ENCODE data around the gene AFF3. TPM values are rescaled to one million over a fixed set of nuclear protein-coding genes. Genes with fewer than 3 reads are reported as not detected.

The AFF3 gene
- total and polyA plus RNA-seq, 3 donors from 2014 or later = 18.0 to 34.4 (median 27.1) TPM

DNA sequence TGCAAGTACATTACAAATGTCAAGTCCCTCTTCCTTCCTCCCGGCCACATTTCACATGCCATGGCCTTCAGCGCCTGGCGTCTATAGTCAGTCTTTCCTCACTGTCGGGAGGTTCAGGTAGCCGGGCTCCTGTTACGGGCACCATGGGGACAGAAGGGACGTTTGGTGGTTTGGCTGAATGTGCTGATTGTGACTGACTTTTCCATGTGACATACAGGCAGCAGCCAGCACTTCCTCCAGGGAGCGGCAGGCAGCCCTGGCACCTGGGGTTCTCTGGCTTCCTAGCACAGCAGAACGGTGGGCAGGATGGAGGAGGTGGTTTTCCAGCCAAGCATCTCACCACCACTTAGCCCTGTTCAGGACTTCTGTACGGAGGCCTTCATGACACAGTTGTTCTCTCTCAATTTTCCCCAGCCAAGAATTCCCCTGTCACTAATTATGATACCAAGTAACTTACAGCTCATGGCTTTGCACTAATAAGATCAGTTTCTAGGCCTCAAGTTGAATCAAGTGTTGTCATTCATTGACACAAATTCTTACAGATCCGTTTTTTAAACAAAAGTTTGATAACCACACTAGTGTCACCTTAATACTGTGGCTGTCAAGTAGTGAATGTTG lies 568.6 kb downstream of the AFF3 start:
- WGBS, 2 donors = 84 to 92% methylated on average over 11 of the region's 11 CpGs
- Histone ChIP-seq H3K27ac (no peak overlapping the region), H3K27me3 (no peaks in the 10 kb centered on the region), H3K36me3 (ENCODE audit: low read depth, missing control alignments) (no peaks in the 10 kb centered on the region), H3K4me3 (no peak overlapping the region), H3K9me3 (no peaks in the 10 kb centered on the region), H3K4me1 (no peaks in the 10 kb centered on the region)
- intact Hi-C loops (cut with DNase I; ENCODE audit: low total_unique reads) = no loop called here
- no peak for DNase-seq
- TF ChIP-seq POLR2A (IDR thresholded peaks at IDR 0.05) = no peak
- TF ChIP-seq, protein P1, sequence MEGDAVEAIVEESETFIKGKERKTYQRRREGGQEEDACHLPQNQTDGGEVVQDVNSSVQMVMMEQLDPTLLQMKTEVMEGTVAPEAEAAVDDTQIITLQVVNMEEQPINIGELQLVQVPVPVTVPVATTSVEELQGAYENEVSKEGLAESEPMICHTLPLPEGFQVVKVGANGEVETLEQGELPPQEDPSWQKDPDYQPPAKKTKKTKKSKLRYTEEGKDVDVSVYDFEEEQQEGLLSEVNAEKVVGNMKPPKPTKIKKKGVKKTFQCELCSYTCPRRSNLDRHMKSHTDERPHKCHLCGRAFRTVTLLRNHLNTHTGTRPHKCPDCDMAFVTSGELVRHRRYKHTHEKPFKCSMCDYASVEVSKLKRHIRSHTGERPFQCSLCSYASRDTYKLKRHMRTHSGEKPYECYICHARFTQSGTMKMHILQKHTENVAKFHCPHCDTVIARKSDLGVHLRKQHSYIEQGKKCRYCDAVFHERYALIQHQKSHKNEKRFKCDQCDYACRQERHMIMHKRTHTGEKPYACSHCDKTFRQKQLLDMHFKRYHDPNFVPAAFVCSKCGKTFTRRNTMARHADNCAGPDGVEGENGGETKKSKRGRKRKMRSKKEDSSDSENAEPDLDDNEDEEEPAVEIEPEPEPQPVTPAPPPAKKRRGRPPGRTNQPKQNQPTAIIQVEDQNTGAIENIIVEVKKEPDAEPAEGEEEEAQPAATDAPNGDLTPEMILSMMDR (IDR thresholded peaks at IDR 0.05) = no peak

DNA sequence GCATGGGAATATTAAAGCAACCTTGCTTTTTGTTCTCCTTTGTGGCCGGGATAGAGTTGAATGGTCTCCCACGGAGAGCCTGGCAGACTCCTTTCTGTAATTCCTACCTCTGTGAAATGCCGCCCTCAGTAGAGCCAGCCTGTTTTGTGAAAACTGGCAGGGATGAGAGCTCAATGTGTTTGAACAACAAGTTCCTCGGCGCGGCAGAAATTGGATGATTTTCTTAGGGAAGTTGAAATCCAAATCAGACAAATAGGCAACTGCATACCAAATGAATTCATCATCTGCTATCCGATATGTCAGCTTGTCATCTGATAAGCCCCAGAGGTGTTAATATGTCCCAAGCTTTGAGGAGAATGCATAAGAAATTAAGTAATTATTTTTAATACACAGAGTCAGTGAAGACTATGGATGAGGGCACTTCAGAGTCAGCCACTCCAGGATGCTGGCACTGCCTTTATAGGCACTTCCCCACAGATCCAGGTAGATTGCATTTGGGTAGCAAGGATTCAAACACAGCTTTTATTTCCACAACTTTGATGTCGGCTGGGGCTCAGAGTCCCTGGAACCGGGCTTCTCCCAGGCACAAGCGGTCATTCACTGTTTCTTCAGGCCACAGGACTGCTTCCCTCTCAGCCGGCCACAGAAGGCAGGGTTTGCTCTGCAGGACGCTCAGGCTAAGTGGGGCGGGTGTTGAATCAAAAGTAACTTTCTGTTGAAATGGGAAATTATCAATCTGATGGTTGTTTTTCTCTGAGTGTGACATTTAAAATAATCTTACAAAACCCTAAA lies 569.8 kb downstream of the AFF3 start:
- intact Hi-C loops (cut with DNase I; ENCODE audit: low total_unique reads) = no loop called here
- 67 to 71% methylated on average over 13 of the region's 13 CpGs for WGBS, 2 donors
- H3K27me3 ChIP-seq = no peaks in the 10 kb centered on the region
- H3K4me3 ChIP-seq = no peak overlapping the region
- H3K9me3 ChIP-seq = no peaks in the 10 kb centered on the region
- TF ChIP-seq POLR2A (IDR thresholded peaks at IDR 0.05) = no peak
- TF ChIP-seq, protein P1 (IDR thresholded peaks at IDR 0.05) = no peak
- no peaks in the 10 kb centered on the region for H3K36me3 ChIP-seq (ENCODE audit: low read depth, missing control alignments)
- no peaks in the 10 kb centered on the region for H3K4me1 ChIP-seq
- no peak for DNase-seq
- no peak overlapping the region for H3K27ac ChIP-seq

DNA sequence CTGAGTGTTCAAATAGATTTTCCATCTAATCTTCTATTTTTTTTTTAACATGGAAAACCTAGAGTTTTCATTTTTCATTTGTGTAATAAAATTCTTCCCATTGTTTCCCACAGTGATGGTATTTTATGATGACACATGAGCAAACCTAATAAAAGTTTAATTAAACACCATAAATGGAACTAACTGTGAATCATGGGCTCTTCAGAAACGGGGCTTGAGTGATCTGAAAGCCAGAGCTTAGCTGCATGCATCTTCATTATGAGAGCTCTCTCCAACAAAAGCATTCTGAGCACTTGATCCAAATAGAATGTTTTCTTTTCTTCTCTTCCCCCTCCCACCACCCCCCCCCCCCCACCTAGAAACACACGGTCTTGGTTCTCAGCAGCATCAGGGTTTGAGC lies 570.4 kb downstream of the AFF3 start:
- no peaks in the 10 kb centered on the region for H3K9me3 ChIP-seq
- 73 to 80% methylated on average over 2 of the region's 2 CpGs for WGBS, 2 donors
- no peak overlapping the region for H3K4me3 ChIP-seq
- no peak for DNase-seq
- H3K36me3 ChIP-seq (ENCODE audit: low read depth, missing control alignments) = no peaks in the 10 kb centered on the region
- H3K27ac ChIP-seq = no peak overlapping the region
- no peaks in the 10 kb centered on the region for H3K27me3 ChIP-seq
- TF ChIP-seq POLR2A (IDR thresholded peaks at IDR 0.05) = no peak
- TF ChIP-seq, protein P1 (IDR thresholded peaks at IDR 0.05) = no peak
- H3K4me1 ChIP-seq = no peaks in the 10 kb centered on the region
- intact Hi-C loops (cut with DNase I; ENCODE audit: low total_unique reads) = no loop called here

DNA sequence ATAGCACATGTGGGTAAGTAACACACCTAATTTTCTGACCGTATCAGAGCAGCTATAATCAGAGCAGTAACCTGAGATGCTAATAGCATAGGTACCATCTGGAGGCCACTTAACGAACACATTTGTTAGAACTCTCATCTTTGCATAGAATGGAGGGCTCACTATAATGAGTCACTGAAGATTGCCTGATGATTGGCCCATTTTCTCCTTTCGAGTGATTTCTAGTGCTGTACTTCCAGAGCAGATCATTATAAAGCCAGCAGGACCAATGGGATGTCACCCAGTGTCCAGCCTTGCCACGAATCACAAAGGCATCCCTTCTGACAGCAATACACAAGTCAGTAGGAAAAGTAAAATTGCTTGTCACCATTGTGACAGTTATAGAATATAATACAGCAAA lies 570.9 kb downstream of the AFF3 start:
- H3K27me3 ChIP-seq = no peaks in the 10 kb centered on the region
- intact Hi-C loops (cut with DNase I; ENCODE audit: low total_unique reads) = no loop called here
- no peak overlapping the region for H3K27ac ChIP-seq
- H3K4me1 ChIP-seq = no peaks in the 10 kb centered on the region
- no peak overlapping the region for H3K4me3 ChIP-seq
- no peaks in the 10 kb centered on the region for H3K9me3 ChIP-seq
- DNase-seq = no peak
- no peaks in the 10 kb centered on the region for H3K36me3 ChIP-seq (ENCODE audit: low read depth, missing control alignments)
- WGBS, 2 donors = 91 to 95% methylated on average over 4 of the region's 4 CpGs
- TF ChIP-seq POLR2A (IDR thresholded peaks at IDR 0.05) = no peak
- TF ChIP-seq, protein P1 (IDR thresholded peaks at IDR 0.05) = no peak
